H1 (cell line): Measurements from ENCODE around the gene CAPN10.

ENCODE experiments used
- BRCA1 ChIP-seq: IDR thresholded peaks from 2 replicates; pipeline ENCODE4 v1.6.1; 2012; ENCODE audit warnings: low read depth, low read length, improper control_type of control experiment
- JUN ChIP-seq: IDR thresholded peaks from 2 replicates; pipeline ENCODE4 v1.6.1; 2011; ENCODE audit warnings: low read depth, mild to moderate bottlenecking, improper control_type of control experiment, low read length
- JUND ChIP-seq: IDR thresholded peaks from 2 replicates; pipeline ENCODE4 v1.6.1; 2011; ENCODE audit warnings: mild to moderate bottlenecking, improper control_type of control experiment, low read length
- USF2 ChIP-seq: IDR thresholded peaks from 2 replicates; pipeline ENCODE4 v1.6.1; 2011; ENCODE audit warnings: low read length, improper control_type of control experiment
- TF ChIP-seq, protein P1 (sequence below), 3 experiments: IDR thresholded peaks; 1 replicate in 2 of 3; 2 replicates in 1 of 3; pipeline versions ENCODE4 v1.5.1 to v1.6.1; 2011; ENCODE audit warnings: low read length in 3 of 3, mild to moderate bottlenecking in 3 of 3, inconsistent platforms in 2 of 3, low read depth in 1 of 3, moderate library complexity in 1 of 3; ENCODE audit not compliant: insufficient read depth in 1 of 3; ENCODE audit errors: control extremely low read depth in 1 of 3

DNA sequence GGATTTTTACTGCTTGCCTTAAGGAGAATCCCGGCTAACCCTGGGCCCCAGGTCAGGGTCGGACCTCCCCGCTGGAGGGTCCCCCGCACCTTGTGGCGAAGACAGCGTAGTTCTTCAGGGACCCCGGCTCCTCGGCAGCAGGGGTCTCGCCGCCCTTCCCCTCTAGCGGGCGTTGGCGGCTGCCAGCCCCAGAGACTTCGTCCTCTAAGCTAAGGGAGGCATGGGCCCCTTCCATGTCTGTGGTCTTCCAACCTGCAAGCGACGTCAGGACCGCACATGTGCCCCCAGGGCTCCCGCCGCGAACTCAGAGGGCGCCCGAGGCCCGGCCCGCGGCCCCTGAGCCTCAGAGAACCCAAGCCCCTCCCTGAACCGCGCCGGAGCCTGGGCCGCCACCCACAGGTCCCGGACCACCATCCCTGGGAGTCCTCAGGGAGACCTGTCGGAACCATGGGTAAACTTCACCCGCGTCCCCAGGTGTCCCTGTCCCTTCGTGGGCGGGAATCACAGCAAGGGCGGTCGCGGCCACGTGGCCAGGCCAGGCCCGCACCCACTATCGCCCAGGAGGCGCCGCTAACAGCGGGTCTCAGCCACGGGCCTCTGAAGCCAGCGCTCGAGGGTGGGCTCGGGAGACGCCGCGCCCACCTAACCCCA, 29.3 kb upstream of the CAPN10 start:
- no peak for TF ChIP-seq JUN
- TF ChIP-seq BRCA1: no peak
- TF ChIP-seq, protein P1, sequence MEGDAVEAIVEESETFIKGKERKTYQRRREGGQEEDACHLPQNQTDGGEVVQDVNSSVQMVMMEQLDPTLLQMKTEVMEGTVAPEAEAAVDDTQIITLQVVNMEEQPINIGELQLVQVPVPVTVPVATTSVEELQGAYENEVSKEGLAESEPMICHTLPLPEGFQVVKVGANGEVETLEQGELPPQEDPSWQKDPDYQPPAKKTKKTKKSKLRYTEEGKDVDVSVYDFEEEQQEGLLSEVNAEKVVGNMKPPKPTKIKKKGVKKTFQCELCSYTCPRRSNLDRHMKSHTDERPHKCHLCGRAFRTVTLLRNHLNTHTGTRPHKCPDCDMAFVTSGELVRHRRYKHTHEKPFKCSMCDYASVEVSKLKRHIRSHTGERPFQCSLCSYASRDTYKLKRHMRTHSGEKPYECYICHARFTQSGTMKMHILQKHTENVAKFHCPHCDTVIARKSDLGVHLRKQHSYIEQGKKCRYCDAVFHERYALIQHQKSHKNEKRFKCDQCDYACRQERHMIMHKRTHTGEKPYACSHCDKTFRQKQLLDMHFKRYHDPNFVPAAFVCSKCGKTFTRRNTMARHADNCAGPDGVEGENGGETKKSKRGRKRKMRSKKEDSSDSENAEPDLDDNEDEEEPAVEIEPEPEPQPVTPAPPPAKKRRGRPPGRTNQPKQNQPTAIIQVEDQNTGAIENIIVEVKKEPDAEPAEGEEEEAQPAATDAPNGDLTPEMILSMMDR (IDR thresholded peaks at IDR 0.05; ENCODE audit: control extremely low read depth in 1 of 3, insufficient read depth in 1 of 3, low read depth in 1 of 3, low read length in 3 of 3): no peak
- TF ChIP-seq JUND: no peak
- no peak for TF ChIP-seq USF2
